Motor neuron (in vitro differentiated cells): ENCODE measurements around the gene POLA2. TPM values are rescaled to one million over a fixed set of nuclear protein-coding genes. Genes with fewer than 3 reads are reported as not detected.
"Not testable (repeated sequence)": the region's sequence is repeated elsewhere in the genome, so short reads cannot be mapped to it uniquely, and the experiment has no call there.

Source experiments
- ATAC-seq, 8 experiments: fragments of 200-7000 bp; cut with Tn5 transposase; replicated peaks in 6 of 8; 2 replicates each; pipeline ENCODE4 v1.8.0; 2021; ENCODE audit warnings: mild to moderate bottlenecking in 8 of 8, moderate library complexity in 8 of 8
- H3K27ac ChIP-seq, 2 donors: fragments of 250-450 bp; sonication (Bioruptor Pico); 2 replicates each; pipeline ENCODE4 v1.9.0; 2021; ENCODE audit warnings: antibody characterized with exemption in 2 of 2, mild to moderate bottlenecking in 2 of 2, moderate library complexity in 1 of 2
- H3K4me1 ChIP-seq, 2 donors: fragments of 250-450 bp; sonication (Bioruptor Pico); replicated peaks in 1 of 2; 2 replicates each; pipeline ENCODE4 v1.6.1; 2021; ENCODE audit warnings: antibody characterized with exemption in 2 of 2, mild to moderate bottlenecking in 2 of 2, moderate library complexity in 1 of 2
- H3K4me3 ChIP-seq, 5 donors: fragments of 250-450 bp; sonication (Bioruptor Pico); 2 replicates each; pipeline ENCODE4 v1.9.0; 2021; ENCODE audit warnings: antibody characterized with exemption in 5 of 5, mild to moderate bottlenecking in 5 of 5, moderate library complexity in 4 of 5
- WGBS, 10 experiments: fragments of 450-650 bp; shearing (Covaris generic); methylation state at CpG; one replicate each; pipeline ENCODE4 v1.0.0; 2022; 5-methylcytosine and 5-hydroxymethylcytosine counted together
- in situ Hi-C, 9 experiments: fragments of 400-800 bp; cut with MboI; loops; one replicate each; pipeline ENCODE4 v1.15.0; 2021; ENCODE audit warnings: low sequenced_read_pairs in 9 of 9, low pct_unique_long_range_greater_than_20kb in 2 of 9; ENCODE audit not compliant: unreplicated experiment in 9 of 9
- total RNA-seq, 8 experiments: library from RNA; unstranded; fragments of 300-600 nt; gene quantifications; 2 replicates each; pipeline versions ENCODE4 v1.2.3 to v1.2.4, GENCODE V29; 2022

The POLA2 gene
- total RNA-seq, 8 experiments from 2014 or later: 2.9 to 22.0 (median 6.0) TPM

GRCh38 chr11:65321076-65321475, 59.3 kb downstream of the POLA2 start:
- Histone ChIP-seq H3K27ac (no peak overlapping the region), H3K4me3 (no peak overlapping the region), H3K4me1 (peaks cover 14 to 19% of the 10 kb centered on the region in 2 donors)
- WGBS, 10 experiments: 100% methylated on average over 1 to 6 of the region's 15 CpGs; no CpG with 5 or more reads in 8 of the 10 experiments
- peak in 2 of 8 experiments; percentile 2 to 8 for ATAC-seq
- in situ Hi-C loops: loop anchor here in 2 of 9 experiments (10.0 kb wide), 1 partner anchor 46 kb away; no protein-coding TSS in a partner anchor

- ATAC-seq: peak in 6 of 8 experiments; percentile 5 to 29 (median 26)
- H3K4me1 ChIP-seq: peaks cover 5 to 10% of the 10 kb centered on the region in 2 donors
- H3K4me3 ChIP-seq: no peak overlapping the region
- no peak overlapping the region for H3K27ac ChIP-seq
- WGBS, 10 experiments: 60 to 100% (median 78%) methylated on average over 2 to 9 of the region's 13 CpGs; no CpG with 5 or more reads in 4 of the 10 experiments
- in situ Hi-C loops: loop anchor here in 2 of 9 experiments (10.0 kb wide), 1 partner anchor 47 kb away; no protein-coding TSS in a partner anchor
Measured at GRCh38 chr11:65321828-65322485, 60.2 kb downstream of the POLA2 start.

GRCh38 chr11:65323813-65324212, 62.1 kb downstream of the POLA2 start:
- H3K4me1 ChIP-seq: no peaks in the 10 kb centered on the region
- peak in 4 of 8 experiments; percentile 6 to 24 (median 16) for ATAC-seq
- H3K4me3 ChIP-seq: no peak overlapping the region
- 71 to 94% (median 80%) methylated on average over 3 to 9 of the region's 12 CpGs; no CpG with 5 or more reads in 7 of the 10 experiments for WGBS, 10 experiments
- in situ Hi-C loops: loop anchor here in 2 of 9 experiments (10.0 kb wide), 1 partner anchor 49 kb away; no protein-coding TSS in a partner anchor
- no peak overlapping the region for H3K27ac ChIP-seq

GRCh38 chr11:65325435-65325834, 63.7 kb downstream of the POLA2 start:
- WGBS, 10 experiments: 72 to 100% (median 86%) methylated on average over 1 to 4 of the region's 4 CpGs

GRCh38 chr11:65327021-65327420, 65.3 kb downstream of the POLA2 start:
- ATAC-seq: no peak
- Histone ChIP-seq H3K4me3 (no peak overlapping the region), H3K4me1 (peaks cover 2 to 3% of the 10 kb centered on the region in 2 donors), H3K27ac (no peak overlapping the region)
- in situ Hi-C loops: loop anchor here in 3 of 9 experiments (5.0 to 10.0 kb wide), 2 partner anchors 52 to 55 kb away; no protein-coding TSS in a partner anchor
- whole genome bisulfite sequencing, 10 experiments: 60 to 100% (median 94%) methylated on average over 1 to 6 of the region's 8 CpGs; no CpG with 5 or more reads in 3 of the 10 experiments

More at GRCh38 chr11:65325435-65325834, 63.7 kb downstream of the POLA2 start:
- in situ Hi-C loops: loop anchor here in 3 of 9 experiments (5.0 to 10.0 kb wide), 2 partner anchors 51 to 53 kb away; no protein-coding TSS in a partner anchor
- no peak for ATAC-seq
- Histone ChIP-seq H3K27ac (no peak overlapping the region), H3K4me3 (no peak overlapping the region), H3K4me1 (peaks cover 2 to 3% of the 10 kb centered on the region in 2 donors)

- ATAC-seq: no peak
- Histone ChIP-seq H3K4me3 (no peak overlapping the region), H3K27ac (no peak overlapping the region), H3K4me1 (peaks cover 2 to 3% of the 10 kb centered on the region in 2 donors)
- WGBS, 10 experiments: 0 to 81% (median 52%) methylated on average over 1 to 2 of the region's 2 CpGs; no CpG with 5 or more reads in 2 of the 10 experiments
- in situ Hi-C loops: loop anchor here in 3 of 9 experiments (5.0 to 10.0 kb wide), 2 partner anchors 55 to 57 kb away; no protein-coding TSS in a partner anchor
Measured at GRCh38 chr11:65329478-65329877, 67.7 kb downstream of the POLA2 start.

- H3K27ac ChIP-seq: no peak overlapping the region
Measured at GRCh38 chr11:65329944-65330403, 68.2 kb downstream of the POLA2 start.

GRCh38 chr11:65330544-65330943, 68.8 kb downstream of the POLA2 start:
- no peak for ATAC-seq
- in situ Hi-C loops: no loop called here
- Histone ChIP-seq H3K27ac (no peak overlapping the region), H3K4me3 (no peak overlapping the region), H3K4me1 (peaks cover 8 to 10% of the 10 kb centered on the region in 2 donors)
- WGBS, 10 experiments: 73 to 96% (median 84%) methylated on average over 2 to 7 of the region's 7 CpGs; no CpG with 5 or more reads in 3 of the 10 experiments

More at GRCh38 chr11:65329944-65330403, 68.2 kb downstream of the POLA2 start:
- in situ Hi-C loops: loop anchor here in 3 of 9 experiments (5.0 to 10.0 kb wide), 2 partner anchors 55 to 58 kb away; no protein-coding TSS in a partner anchor
- Histone ChIP-seq H3K4me3 (no peak overlapping the region), H3K4me1 (peaks cover 2 to 4% of the 10 kb centered on the region in 2 donors)
- 0 to 25% (median 9%) methylated on average over 1 to 11 of the region's 13 CpGs for WGBS, 10 experiments
- peak; percentile 13 to 42 (median 25) for ATAC-seq

GRCh38 chr11:65332591-65332990, 70.8 kb downstream of the POLA2 start:
- H3K4me1 ChIP-seq, in situ Hi-C loops, H3K4me3 ChIP-seq, ATAC-seq, H3K27ac ChIP-seq: not testable (repeated sequence)
- 89 to 100% (median 100%) methylated on average over 1 to 7 of the region's 9 CpGs; no CpG with 5 or more reads in 5 of the 10 experiments for WGBS, 10 experiments

- no peak overlapping the region for H3K27ac ChIP-seq
- peak in 2 of 8 experiments; percentile 1 for ATAC-seq
- peaks cover 7% of the 10 kb centered on the region in 2 donors for H3K4me1 ChIP-seq
- in situ Hi-C loops: no loop called here
- WGBS, 10 experiments: 0 to 5% (median 0%) methylated on average over 1 to 5 of the region's 5 CpGs
- peak overlapping the region; percentile 58 to 92 (median 62) for H3K4me3 ChIP-seq
Measured at GRCh38 chr11:65334696-65335295, 73.0 kb downstream of the POLA2 start.

- 20 to 100% (median 96%) methylated on average over 1 to 6 of the region's 7 CpGs; no CpG with 5 or more reads in 1 of the 10 experiments for WGBS, 10 experiments
- no peak for ATAC-seq
- H3K4me1 ChIP-seq: peaks cover 7% of the 10 kb centered on the region in 2 donors
- H3K27ac ChIP-seq: no peak overlapping the region
- H3K4me3 ChIP-seq: no peak overlapping the region
- in situ Hi-C loops: no loop called here
Measured at GRCh38 chr11:65338676-65339075, 76.9 kb downstream of the POLA2 start.

- no peak overlapping the region for H3K27ac ChIP-seq
- no peak for ATAC-seq
- H3K4me1 ChIP-seq: peaks cover 3 to 5% of the 10 kb centered on the region in 2 donors
- in situ Hi-C loops: no loop called here
- WGBS, 10 experiments: 66 to 100% (median 87%) methylated on average over 2 to 8 of the region's 11 CpGs; no CpG with 5 or more reads in 5 of the 10 experiments
- no peak overlapping the region for H3K4me3 ChIP-seq
Measured at GRCh38 chr11:65340226-65340625, 78.5 kb downstream of the POLA2 start.

GRCh38 chr11:65341856-65342255, 80.1 kb downstream of the POLA2 start:
- Histone ChIP-seq H3K4me3 (no peak overlapping the region), H3K27ac (no peak overlapping the region), H3K4me1 (no peaks in the 10 kb centered on the region)
- 56 to 100% (median 94%) methylated on average over 1 to 3 of the region's 3 CpGs for WGBS, 10 experiments
- in situ Hi-C loops: no loop called here
- no peak for ATAC-seq
